NCI-H774 (cell line): ENCODE results near the gene PAPSS2.
"Not testable (repeated sequence)": the region's sequence is repeated elsewhere in the genome, so short reads cannot be mapped to it uniquely, and the experiment has no call there.

Experiments
- DNase-seq: peaks from one replicate; lab custom pipeline; 2025; lab: John Stamatoyannopoulos, UW

Gene PAPSS2

GRCh38 chr10:87642988-87643387 lies 16.7 kb upstream of the PAPSS2 start:
- DNase-seq, result no peak

GRCh38 chr10:87643920-87644319 lies 15.8 kb upstream of the PAPSS2 start:
- DNase-seq, result no peak

- DNase-seq, result not testable (repeated sequence)
Observed at GRCh38 chr10:87644500-87644899, 15.2 kb upstream of the PAPSS2 start.

GRCh38 chr10:87646192-87646909 lies 13.3 kb upstream of the PAPSS2 start:
- no peak for DNase-seq

GRCh38 chr10:87646935-87647334 lies 12.7 kb upstream of the PAPSS2 start:
- no peak for DNase-seq

- no peak for DNase-seq
Observed at GRCh38 chr10:87650838-87651589, 8.7 kb upstream of the PAPSS2 start.

- DNase-seq, result no peak
Observed at GRCh38 chr10:87651801-87652200, 7.9 kb upstream of the PAPSS2 start.

GRCh38 chr10:87652261-87652660 lies 7.4 kb upstream of the PAPSS2 start:
- DNase-seq, result no peak

- DNase-seq, result no peak
Observed at GRCh38 chr10:87654212-87654611, 5.5 kb upstream of the PAPSS2 start.

GRCh38 chr10:87656431-87657072 lies 3.1 kb upstream of the PAPSS2 start:
- no peak for DNase-seq

GRCh38 chr10:87657371-87657770 lies 2.3 kb upstream of the PAPSS2 start:
- no peak for DNase-seq

GRCh38 chr10:87658321-87658795 lies 1.3 kb upstream of the PAPSS2 start:
- no peak for DNase-seq

- DNase-seq, result no peak
Observed at GRCh38 chr10:87658858-87659555, 671 bp upstream of the PAPSS2 start.

GRCh38 chr10:87660484-87661133 lies 931 bp downstream of the PAPSS2 start:
- no peak for DNase-seq

GRCh38 chr10:87661861-87662785 lies 2.4 kb downstream of the PAPSS2 start:
- no peak for DNase-seq

- DNase-seq, result no peak
Observed at GRCh38 chr10:87664276-87664701, 4.6 kb downstream of the PAPSS2 start.

- DNase-seq, result no peak
Observed at GRCh38 chr10:87667493-87667892, 7.8 kb downstream of the PAPSS2 start.

GRCh38 chr10:87668324-87669074 lies 8.8 kb downstream of the PAPSS2 start:
- no peak for DNase-seq

- DNase-seq, result no peak
Observed at GRCh38 chr10:87669752-87670151, 10.1 kb downstream of the PAPSS2 start.

- no peak for DNase-seq
Observed at GRCh38 chr10:87670586-87670985, 10.9 kb downstream of the PAPSS2 start.
